BJ (cell line): ENCODE data around the gene CCNC. TPM values are rescaled to one million over a fixed set of nuclear protein-coding genes. Genes with fewer than 3 reads are reported as not detected.

Experiments
- CTCF ChIA-PET: fragments of 350-600 bp; formaldehyde crosslinking; extraction: SDS; loops from one replicate; lab custom pipeline; 2021; ENCODE audit warnings: antibody characterized with exemption, inconsistent platforms; lab: Yijun Ruan, JAX
- POLR2A ChIA-PET: fragments of 300-600 bp; sonication (Branson Sonifier 250); formaldehyde crosslinking; extraction: SDS; loops from one replicate; lab custom pipeline; 2021; ENCODE audit warnings: antibody characterized with exemption; lab: Charles Lee
- DNase-seq: peaks from one replicate; pipeline ENCODE4 v3.0.0-alpha.2; 2011; ENCODE audit warnings: low read depth
- H3K27me3 ChIP-seq: 2 replicates; pipeline ENCODE4 v1.6.0; 2011; ENCODE audit warnings: low read length; ENCODE audit not compliant: control insufficient read depth, insufficient read depth
- H3K36me3 ChIP-seq: 2 replicates; pipeline ENCODE4 v1.5.1; 2011; ENCODE audit warnings: low read length; ENCODE audit not compliant: control insufficient read depth, insufficient read depth
- H3K4me3 ChIP-seq: 2 replicates; pipeline ENCODE4 v1.5.1; 2011; ENCODE audit warnings: low read depth, mild to moderate bottlenecking, control low read depth, low read length
- polyA plus RNA-seq: library from polyadenylated mRNA; depleted of rRNA; stranded (reverse); fragments of >200 nt; gene quantifications from 2 replicates; pipeline ENCODE4 v1.2.3, GENCODE V29; 2011
- TF ChIP-seq, protein P1 (sequence below): IDR thresholded peaks from 2 replicates; pipeline ENCODE4 v1.5.1; 2011; ENCODE audit warnings: low read depth, mild to moderate bottlenecking, control low read depth, inconsistent platforms, low read length, moderate library complexity; ENCODE audit not compliant: insufficient read depth

Gene CCNC
- polyA plus RNA-seq, 1 experiment: 32.3 TPM

DNA sequence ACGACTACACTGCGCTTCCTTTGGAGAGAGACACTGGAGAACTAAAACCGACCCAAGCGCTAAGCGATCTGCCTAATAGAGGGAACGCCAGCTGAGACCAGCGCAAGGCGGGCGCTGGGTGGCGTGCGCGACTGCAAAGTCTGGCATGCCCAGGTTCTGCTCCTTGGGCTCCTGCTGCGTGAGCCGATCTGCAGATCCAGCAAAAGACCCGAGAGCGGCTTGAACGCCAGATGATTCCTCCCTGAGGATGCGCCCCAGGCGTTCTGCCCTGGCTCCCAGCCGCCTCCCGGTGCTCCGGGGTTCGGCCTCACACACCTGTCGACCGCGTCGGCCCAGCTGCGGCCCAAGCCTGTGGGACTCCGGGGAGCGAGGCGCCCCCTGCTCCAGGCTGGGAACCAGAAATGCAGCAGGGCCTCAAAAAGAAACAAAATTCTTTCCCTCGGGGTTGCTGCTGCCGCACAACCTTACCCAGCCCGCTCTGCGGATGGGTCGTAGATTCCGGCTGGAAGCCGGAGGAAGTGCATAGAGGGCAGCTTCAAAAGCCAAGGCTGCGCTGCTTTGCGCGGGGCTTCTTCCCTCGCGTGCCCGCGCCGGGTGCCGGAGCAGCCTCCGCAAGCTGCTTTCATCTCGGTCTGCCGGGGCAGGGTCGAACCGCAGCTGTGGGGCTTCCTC, 20.3 kb upstream of the CCNC start:
- peaks cover 34% of the 10 kb centered on the region for H3K27me3 ChIP-seq
- CTCF ChIA-PET: interaction anchor here (0.7 to 2.9 kb wide), 10 partner anchors 14 to 220 kb away, joined by 3 to 29 read pairs (median 4); partner anchors contain the start of gene CCNC
- DNase-seq: no peak
- H3K36me3 ChIP-seq: no peaks in the 10 kb centered on the region
- TF ChIP-seq, protein P1, sequence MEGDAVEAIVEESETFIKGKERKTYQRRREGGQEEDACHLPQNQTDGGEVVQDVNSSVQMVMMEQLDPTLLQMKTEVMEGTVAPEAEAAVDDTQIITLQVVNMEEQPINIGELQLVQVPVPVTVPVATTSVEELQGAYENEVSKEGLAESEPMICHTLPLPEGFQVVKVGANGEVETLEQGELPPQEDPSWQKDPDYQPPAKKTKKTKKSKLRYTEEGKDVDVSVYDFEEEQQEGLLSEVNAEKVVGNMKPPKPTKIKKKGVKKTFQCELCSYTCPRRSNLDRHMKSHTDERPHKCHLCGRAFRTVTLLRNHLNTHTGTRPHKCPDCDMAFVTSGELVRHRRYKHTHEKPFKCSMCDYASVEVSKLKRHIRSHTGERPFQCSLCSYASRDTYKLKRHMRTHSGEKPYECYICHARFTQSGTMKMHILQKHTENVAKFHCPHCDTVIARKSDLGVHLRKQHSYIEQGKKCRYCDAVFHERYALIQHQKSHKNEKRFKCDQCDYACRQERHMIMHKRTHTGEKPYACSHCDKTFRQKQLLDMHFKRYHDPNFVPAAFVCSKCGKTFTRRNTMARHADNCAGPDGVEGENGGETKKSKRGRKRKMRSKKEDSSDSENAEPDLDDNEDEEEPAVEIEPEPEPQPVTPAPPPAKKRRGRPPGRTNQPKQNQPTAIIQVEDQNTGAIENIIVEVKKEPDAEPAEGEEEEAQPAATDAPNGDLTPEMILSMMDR: peak; percentile 58
- peak overlapping the region; percentile 45 for H3K4me3 ChIP-seq
- POLR2A ChIA-PET: no interaction called here

DNA sequence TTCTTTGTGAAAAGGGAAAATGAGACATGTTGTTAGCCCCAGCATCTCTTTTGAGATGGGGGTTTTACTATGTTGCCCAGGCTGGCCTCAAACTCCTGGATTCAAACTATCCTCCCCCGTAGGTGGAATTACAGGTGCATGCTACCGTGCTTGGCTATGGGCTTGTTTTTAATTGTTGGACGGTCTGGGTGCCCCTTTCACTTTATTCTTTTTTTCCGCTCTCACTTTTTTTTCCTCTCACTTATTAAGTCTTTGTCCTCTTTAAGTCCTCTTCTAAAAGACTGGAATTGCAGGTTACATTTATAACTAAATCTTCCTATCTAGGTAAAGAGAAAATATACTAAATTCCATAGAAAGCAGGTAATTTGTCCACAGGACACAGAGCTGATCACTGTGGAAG, 19.3 kb upstream of the CCNC start:
- Histone ChIP-seq H3K36me3 (no peaks in the 10 kb centered on the region), H3K27me3 (peaks cover 34% of the 10 kb centered on the region), H3K4me3 (no peak overlapping the region)
- no peak for DNase-seq
- CTCF ChIA-PET: interaction anchor here (0.9 to 2.9 kb wide), 4 partner anchors 25 to 163 kb away, joined by 4 to 29 read pairs (median 7); no protein-coding TSS in a partner anchor
- POLR2A ChIA-PET: no interaction called here
- TF ChIP-seq, protein P1: no peak

DNA sequence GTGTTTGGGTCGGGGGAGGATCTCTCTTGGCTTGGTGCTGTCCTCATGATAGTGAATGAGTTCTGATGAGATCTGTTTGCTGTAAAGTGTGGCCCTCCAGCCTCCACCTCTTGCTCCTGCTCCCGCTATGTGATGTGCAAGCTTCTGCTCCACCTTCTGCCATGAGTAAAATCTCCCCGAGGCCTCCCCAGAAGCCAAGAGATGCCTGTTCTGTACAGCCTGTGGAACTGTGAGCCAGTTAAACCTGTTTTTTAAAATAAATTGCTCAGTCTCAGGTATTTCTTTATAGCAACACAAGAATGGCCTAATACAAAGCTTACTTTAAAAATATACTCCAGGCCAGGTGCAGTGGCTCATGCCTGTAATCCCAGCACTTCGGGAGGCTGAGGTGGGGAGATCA, 11.3 kb upstream of the CCNC start:
- TF ChIP-seq, protein P1: no peak

DNA sequence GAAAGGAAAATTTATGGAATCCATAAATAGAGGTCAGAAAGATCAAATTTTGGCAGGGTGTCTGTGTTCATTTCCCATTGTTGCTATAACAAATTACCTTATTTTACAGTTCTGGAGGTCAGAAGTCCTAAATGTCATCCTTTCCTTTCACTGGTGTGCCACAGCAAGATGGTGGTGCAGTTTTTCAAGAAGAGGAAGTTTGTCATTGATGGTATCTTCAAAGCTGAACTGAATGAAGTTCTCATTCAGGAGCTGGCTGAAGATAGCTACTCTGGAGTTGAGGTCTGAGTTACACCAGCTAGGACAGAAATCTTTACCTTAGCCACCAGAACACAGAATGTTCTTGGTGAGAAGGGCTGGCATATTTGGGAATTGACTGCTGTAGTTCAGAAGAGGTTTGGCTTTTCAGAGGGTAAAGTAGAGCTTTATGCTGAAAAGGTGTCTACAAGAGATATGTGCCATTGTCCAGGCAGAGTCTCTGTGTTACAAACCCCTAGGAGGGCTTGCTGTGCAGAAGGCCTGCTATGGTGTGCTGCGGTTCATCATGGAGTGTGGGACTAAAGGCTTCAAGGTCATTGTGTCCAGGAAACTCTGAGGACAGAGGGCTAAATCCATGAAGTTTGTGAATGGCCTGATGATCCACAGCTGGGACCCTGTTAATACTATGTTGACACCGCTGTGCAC, 7.2 kb upstream of the CCNC start:
- CTCF ChIA-PET: interaction anchor here (1.2 kb wide), 1 partner anchor 13 kb away, joined by 3 read pairs; no protein-coding TSS in a partner anchor
- POLR2A ChIA-PET: no interaction called here
- Histone ChIP-seq H3K4me3 (no peak overlapping the region), H3K27me3 (no peaks in the 10 kb centered on the region), H3K36me3 (no peaks in the 10 kb centered on the region)
- DNase-seq: no peak
- TF ChIP-seq, protein P1: no peak

More for the DNA sequence above, 11.3 kb upstream of the CCNC start:
- DNase-seq: no peak
- Histone ChIP-seq H3K4me3 (no peak overlapping the region), H3K27me3 (0 out of 2 replicates have a peak, but pooled peaks cover 1% of the 10 kb centered on the region), H3K36me3 (no peaks in the 10 kb centered on the region)
- ChIA-PET POLR2A (no interaction called here), CTCF (no interaction called here)

DNA sequence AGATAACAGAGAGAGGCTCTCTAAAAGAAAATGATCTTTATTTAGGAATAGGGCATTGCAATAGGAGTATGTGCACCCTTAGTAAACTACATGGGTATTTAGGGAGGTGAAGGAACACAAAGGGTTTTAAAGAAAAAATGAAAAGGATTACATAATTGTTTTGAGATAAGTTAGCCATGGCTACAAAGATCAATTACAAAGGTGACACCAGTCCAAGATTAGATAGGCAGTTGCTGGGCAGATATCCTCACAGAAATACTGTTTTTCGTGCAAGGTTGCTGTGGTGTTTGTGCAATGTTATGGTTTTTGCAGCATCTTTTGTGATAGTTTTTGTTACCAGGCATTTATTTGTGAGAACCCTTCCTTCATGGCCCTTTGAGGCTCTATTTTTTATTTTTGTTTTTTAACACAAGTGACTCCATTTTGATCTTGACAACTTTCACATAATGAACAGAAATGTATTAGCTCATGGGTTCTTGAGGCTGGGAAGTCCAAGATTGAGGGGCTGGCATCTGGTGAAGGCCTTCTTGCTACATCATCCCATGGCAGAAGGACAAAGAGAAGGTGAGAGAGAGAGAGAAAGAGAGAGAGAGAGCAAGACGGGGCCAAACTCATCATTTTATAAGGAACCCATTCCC, 5.6 kb upstream of the CCNC start:
- ChIA-PET CTCF (interaction anchor here (0.7 kb wide), 1 partner anchor 1716 kb away, joined by 3 read pairs; no protein-coding TSS in a partner anchor), POLR2A (no interaction called here)
- Histone ChIP-seq H3K36me3 (no peaks in the 10 kb centered on the region), H3K4me3 (no peak overlapping the region), H3K27me3 (no peaks in the 10 kb centered on the region)
- DNase-seq: no peak
- TF ChIP-seq, protein P1: no peak
